GM18508 (cell line): ENCODE results near the gene RANBP3.
"Not testable (repeated sequence)": the region's sequence is repeated elsewhere in the genome, so short reads cannot be mapped to it uniquely, and the experiment has no call there.

Source experiments
- ATAC-seq: cut with Tn5 transposase; IDR thresholded peaks from one replicate; pipeline ENCODE4 v1.9.1; 2021; ENCODE audit warnings: moderate number of reproducible peaks; ENCODE audit not compliant: insufficient read depth, unreplicated experiment

RANBP3 gene

GRCh38 chr19:5967994-5968430 is 9.9 kb downstream of the RANBP3 start:
- no peak for ATAC-seq

- no peak for ATAC-seq
Measured at GRCh38 chr19:5967571-5967970, 10.4 kb downstream of the RANBP3 start.

- ATAC-seq = no peak
Measured at GRCh38 chr19:5966941-5967340, 11.0 kb downstream of the RANBP3 start.

- no peak for ATAC-seq
Measured at GRCh38 chr19:5966215-5966614, 11.7 kb downstream of the RANBP3 start.

- no peak for ATAC-seq
Measured at GRCh38 chr19:5964816-5965565, 12.9 kb downstream of the RANBP3 start.

GRCh38 chr19:5963855-5964254 is 14.1 kb downstream of the RANBP3 start:
- no peak for ATAC-seq

GRCh38 chr19:5963259-5963658 is 14.7 kb downstream of the RANBP3 start:
- ATAC-seq = not testable (repeated sequence)

- ATAC-seq = no peak
Measured at GRCh38 chr19:5961969-5962945, 15.7 kb downstream of the RANBP3 start.

GRCh38 chr19:5961641-5961968 is 16.3 kb downstream of the RANBP3 start:
- ATAC-seq = not testable (repeated sequence)

- no peak for ATAC-seq
Measured at GRCh38 chr19:5960005-5961001, 17.6 kb downstream of the RANBP3 start.

- no peak for ATAC-seq
Measured at GRCh38 chr19:5959260-5960004, 18.5 kb downstream of the RANBP3 start.

GRCh38 chr19:5958851-5959122 is 19.2 kb downstream of the RANBP3 start:
- no peak for ATAC-seq

- ATAC-seq = no peak
Measured at GRCh38 chr19:5958074-5958850, 19.7 kb downstream of the RANBP3 start.

GRCh38 chr19:5957170-5957569 is 20.8 kb downstream of the RANBP3 start:
- no peak for ATAC-seq

- no peak for ATAC-seq
Measured at GRCh38 chr19:5956728-5957127, 21.2 kb downstream of the RANBP3 start.

- ATAC-seq = no peak
Measured at GRCh38 chr19:5956323-5956722, 21.6 kb downstream of the RANBP3 start.

- no peak for ATAC-seq
Measured at GRCh38 chr19:5955636-5955935, 22.4 kb downstream of the RANBP3 start.

- no peak for ATAC-seq
Measured at GRCh38 chr19:5954293-5954692, 23.6 kb downstream of the RANBP3 start.

GRCh38 chr19:5953680-5954213 is 24.2 kb downstream of the RANBP3 start:
- no peak for ATAC-seq
